Measurements from ENCODE around the gene AQP6.

DNA sequence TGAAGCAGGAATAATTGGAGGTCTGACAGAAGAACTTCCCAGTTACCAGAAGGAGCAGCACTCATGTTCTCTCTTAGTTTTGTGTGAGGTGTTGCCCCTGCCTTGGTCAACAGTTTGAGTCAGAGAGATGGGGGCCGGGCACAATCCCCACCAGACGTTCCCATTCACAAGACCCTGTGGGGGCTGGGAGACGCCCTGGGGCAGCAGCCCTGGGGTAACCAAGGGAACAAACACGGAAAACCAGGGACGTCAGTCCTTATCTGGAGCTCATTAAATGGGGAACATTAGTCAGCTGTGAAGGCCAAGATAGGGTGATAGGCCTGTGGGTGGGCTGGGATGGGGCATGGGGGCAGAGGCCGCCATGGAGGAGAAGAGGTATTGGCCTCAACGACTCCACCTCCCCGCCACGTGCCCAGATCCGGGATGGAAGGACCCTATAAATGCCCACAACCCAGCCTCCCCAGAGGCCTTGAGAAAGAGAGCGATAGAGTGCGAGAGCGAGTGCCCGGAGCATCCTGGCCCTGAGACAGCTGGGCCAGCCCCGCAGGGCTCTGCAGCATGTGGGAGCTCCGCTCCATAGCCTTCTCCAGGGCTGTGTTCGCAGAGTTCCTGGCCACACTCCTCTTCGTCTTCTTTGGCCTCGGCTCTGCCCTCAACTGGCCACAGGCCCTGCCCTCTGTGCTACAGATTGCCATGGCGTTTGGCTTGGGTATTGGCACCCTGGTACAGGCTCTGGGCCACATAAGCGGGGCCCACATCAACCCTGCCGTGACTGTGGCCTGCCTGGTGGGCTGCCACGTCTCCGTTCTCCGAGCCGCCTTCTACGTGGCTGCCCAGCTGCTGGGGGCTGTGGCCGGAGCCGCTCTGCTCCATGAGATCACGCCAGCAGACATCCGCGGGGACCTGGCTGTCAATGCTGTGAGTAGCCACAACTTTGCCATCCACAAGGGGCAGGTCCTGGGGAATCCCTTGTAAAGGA is 22.2 kb upstream of the AQP6 start, which contains the start of gene AQP2:
- TF ChIP-seq TAF1 (IDR thresholded peaks at IDR 0.05; ENCODE audit: low read depth) = no peak
- no peak for TF ChIP-seq YY1 (IDR thresholded peaks at IDR 0.05; ENCODE audit: low read depth)
